BJ (cell line): ENCODE data around the gene ADH4. TPM values are rescaled to one million over a fixed set of nuclear protein-coding genes. Genes with fewer than 3 reads are reported as not detected.

Experiments used
- CTCF ChIA-PET: fragments of 350-600 bp; formaldehyde crosslinking; extraction: SDS; loops from one replicate; lab custom pipeline; 2021; ENCODE audit warnings: antibody characterized with exemption, inconsistent platforms; lab: Yijun Ruan, JAX
- POLR2A ChIA-PET: fragments of 300-600 bp; sonication (Branson Sonifier 250); formaldehyde crosslinking; extraction: SDS; loops from one replicate; lab custom pipeline; 2021; ENCODE audit warnings: antibody characterized with exemption; lab: Charles Lee
- DNase-seq: peaks from one replicate; pipeline ENCODE4 v3.0.0-alpha.2; 2011; ENCODE audit warnings: low read depth
- H3K27me3 ChIP-seq: 2 replicates; pipeline ENCODE4 v1.6.0; 2011; ENCODE audit warnings: low read length; ENCODE audit not compliant: control insufficient read depth, insufficient read depth
- H3K36me3 ChIP-seq: 2 replicates; pipeline ENCODE4 v1.5.1; 2011; ENCODE audit warnings: low read length; ENCODE audit not compliant: control insufficient read depth, insufficient read depth
- H3K4me3 ChIP-seq: 2 replicates; pipeline ENCODE4 v1.5.1; 2011; ENCODE audit warnings: low read depth, mild to moderate bottlenecking, control low read depth, low read length
- polyA plus RNA-seq: library from polyadenylated mRNA; depleted of rRNA; stranded (reverse); fragments of >200 nt; gene quantifications from 2 replicates; pipeline ENCODE4 v1.2.3, GENCODE V29; 2011
- TF ChIP-seq, protein P1 (sequence below): IDR thresholded peaks from 2 replicates; pipeline ENCODE4 v1.5.1; 2011; ENCODE audit warnings: low read depth, mild to moderate bottlenecking, control low read depth, inconsistent platforms, low read length, moderate library complexity; ENCODE audit not compliant: insufficient read depth

ADH4 gene
- polyA plus RNA-seq, 1 experiment = not detected

- no peak overlapping the region for H3K4me3 ChIP-seq
- H3K27me3 ChIP-seq = no peaks in the 10 kb centered on the region
- POLR2A ChIA-PET = no interaction called here
- TF ChIP-seq, protein P1, sequence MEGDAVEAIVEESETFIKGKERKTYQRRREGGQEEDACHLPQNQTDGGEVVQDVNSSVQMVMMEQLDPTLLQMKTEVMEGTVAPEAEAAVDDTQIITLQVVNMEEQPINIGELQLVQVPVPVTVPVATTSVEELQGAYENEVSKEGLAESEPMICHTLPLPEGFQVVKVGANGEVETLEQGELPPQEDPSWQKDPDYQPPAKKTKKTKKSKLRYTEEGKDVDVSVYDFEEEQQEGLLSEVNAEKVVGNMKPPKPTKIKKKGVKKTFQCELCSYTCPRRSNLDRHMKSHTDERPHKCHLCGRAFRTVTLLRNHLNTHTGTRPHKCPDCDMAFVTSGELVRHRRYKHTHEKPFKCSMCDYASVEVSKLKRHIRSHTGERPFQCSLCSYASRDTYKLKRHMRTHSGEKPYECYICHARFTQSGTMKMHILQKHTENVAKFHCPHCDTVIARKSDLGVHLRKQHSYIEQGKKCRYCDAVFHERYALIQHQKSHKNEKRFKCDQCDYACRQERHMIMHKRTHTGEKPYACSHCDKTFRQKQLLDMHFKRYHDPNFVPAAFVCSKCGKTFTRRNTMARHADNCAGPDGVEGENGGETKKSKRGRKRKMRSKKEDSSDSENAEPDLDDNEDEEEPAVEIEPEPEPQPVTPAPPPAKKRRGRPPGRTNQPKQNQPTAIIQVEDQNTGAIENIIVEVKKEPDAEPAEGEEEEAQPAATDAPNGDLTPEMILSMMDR = no peak
- DNase-seq = no peak
- H3K36me3 ChIP-seq = no peaks in the 10 kb centered on the region
- CTCF ChIA-PET = no interaction called here
These were observed 7.8 kb downstream of the ADH4 start for GRCh38 chr4:99136329-99136728.

GRCh38 chr4:99135541-99136162 lies 8.4 kb downstream of the ADH4 start:
- TF ChIP-seq, protein P1 = no peak
- H3K27me3 ChIP-seq = no peaks in the 10 kb centered on the region
- no peak for DNase-seq
- no peak overlapping the region for H3K4me3 ChIP-seq
- H3K36me3 ChIP-seq = no peaks in the 10 kb centered on the region
- ChIA-PET CTCF (no interaction called here), POLR2A (no interaction called here)

DNA sequence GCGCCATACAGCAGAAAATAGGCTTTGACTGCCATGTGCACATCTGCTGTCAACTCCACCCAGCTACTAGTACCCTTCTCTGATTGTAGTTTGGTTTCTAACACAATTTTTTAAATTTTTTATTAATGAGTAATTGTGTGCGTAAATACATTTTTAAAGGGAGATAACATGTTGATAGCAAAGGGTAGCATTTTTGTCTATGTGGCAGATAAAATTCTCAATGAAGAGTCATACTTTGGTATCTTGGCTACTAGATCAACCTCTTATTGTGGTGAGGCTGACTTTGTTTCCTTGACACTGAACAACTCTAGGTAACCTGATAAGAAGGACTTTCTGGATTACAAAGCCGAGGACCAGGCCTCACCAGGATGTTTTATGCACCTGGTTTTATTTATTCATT lies 9.5 kb downstream of the ADH4 start:
- TF ChIP-seq, protein P1 = no peak
- no peaks in the 10 kb centered on the region for H3K27me3 ChIP-seq
- no peak overlapping the region for H3K4me3 ChIP-seq
- DNase-seq = no peak
- ChIA-PET POLR2A (no interaction called here), CTCF (no interaction called here)
- H3K36me3 ChIP-seq = no peaks in the 10 kb centered on the region

DNA sequence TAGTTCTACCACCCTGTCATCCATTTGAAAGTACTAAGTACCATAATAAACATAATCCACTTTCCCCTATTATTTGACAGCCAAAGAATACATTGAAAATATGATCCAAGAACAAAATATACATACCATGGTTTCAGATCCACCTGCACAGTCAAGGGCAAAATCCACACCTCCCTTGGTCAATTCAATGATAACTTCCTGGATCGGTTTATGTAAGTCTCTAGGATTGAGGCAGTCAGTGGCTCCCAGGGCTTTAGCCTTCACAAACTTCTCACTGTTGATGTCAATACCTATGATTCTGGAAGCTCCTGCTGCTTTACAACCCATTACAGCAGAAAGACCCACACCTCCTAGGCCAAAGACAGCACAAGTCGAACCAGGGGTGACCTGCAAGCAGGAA lies 12.7 kb downstream of the ADH4 start:
- no peaks in the 10 kb centered on the region for H3K36me3 ChIP-seq
- CTCF ChIA-PET = interaction anchor here (1.5 kb wide), 1 partner anchor 11 kb away, joined by 5 read pairs; no protein-coding TSS in a partner anchor
- DNase-seq = no peak
- no peaks in the 10 kb centered on the region for H3K27me3 ChIP-seq
- TF ChIP-seq, protein P1 = no peak
- H3K4me3 ChIP-seq = no peak overlapping the region
- POLR2A ChIA-PET = no interaction called here

GRCh38 chr4:99126376-99126775 lies 17.7 kb downstream of the ADH4 start:
- TF ChIP-seq, protein P1 = no peak
- Histone ChIP-seq H3K36me3 (no peaks in the 10 kb centered on the region), H3K27me3 (no peaks in the 10 kb centered on the region), H3K4me3 (no peak overlapping the region)
- DNase-seq = no peak
- ChIA-PET CTCF (interaction anchor here (0.6 to 1.9 kb wide), 3 partner anchors 279 to 669 kb away, joined by 3 to 5 read pairs (median 3); no protein-coding TSS in a partner anchor), POLR2A (no interaction called here)
